Dermis blood vessel endothelial cell (primary cell): ENCODE results near the gene FERMT3. TPM values are rescaled to one million over a fixed set of nuclear protein-coding genes. Genes with fewer than 3 reads are reported as not detected.
"Not testable (repeated sequence)": the region's sequence is repeated elsewhere in the genome, so short reads cannot be mapped to it uniquely, and the experiment has no call there.

Source experiments
- DNase-seq: peaks from one replicate; pipeline ENCODE4 v3.0.0; 2010
- total RNA-seq: library from RNA; depleted of rRNA; stranded (reverse); fragments of >200 nt; gene quantifications from 2 replicates; pipeline ENCODE4 v1.2.3, GENCODE V29; 2014

FERMT3 gene
- 6.5 and 26.5 TPM in 2 replicates for total RNA-seq

- peak; percentile 33 for DNase-seq
Observed at GRCh38 chr11:64206457-64207255, at the start of gene FERMT3. FERMT3 (plus strand) TSS chr11:64206721; CDS start chr11:64207365, 644 bp downstream.

- DNase-seq = no peak
Observed at GRCh38 chr11:64157631-64158394, 48.7 kb upstream of the FERMT3 start.

GRCh38 chr11:64161037-64161436, 45.5 kb upstream of the FERMT3 start:
- DNase-seq = no peak

- DNase-seq = not testable (repeated sequence)
Observed at GRCh38 chr11:64162769-64163168, 43.8 kb upstream of the FERMT3 start.

- DNase-seq = no peak
Observed at GRCh38 chr11:64163951-64164350, 42.6 kb upstream of the FERMT3 start.

GRCh38 chr11:64164392-64165312, 41.9 kb upstream of the FERMT3 start:
- peak; percentile 18 for DNase-seq

GRCh38 chr11:64165481-64165841, 41.1 kb upstream of the FERMT3 start:
- peak; percentile 49 for DNase-seq

GRCh38 chr11:64165842-64166635, 40.5 kb upstream of the FERMT3 start, which contains the start of gene MACROD1:
MACROD1 (minus strand) TSS chr11:64166113; CDS start chr11:64165994, 119 bp downstream.
- DNase-seq = peak; percentile 88

GRCh38 chr11:64170419-64170818, 36.1 kb upstream of the FERMT3 start:
- DNase-seq = no peak

GRCh38 chr11:64173616-64174355, 32.7 kb upstream of the FERMT3 start:
- no peak for DNase-seq

- DNase-seq = no peak
Observed at GRCh38 chr11:64176751-64177150, 29.8 kb upstream of the FERMT3 start.

- DNase-seq = no peak
Observed at GRCh38 chr11:64178203-64178602, 28.3 kb upstream of the FERMT3 start.

- DNase-seq = no peak
Observed at GRCh38 chr11:64178951-64179639, 27.4 kb upstream of the FERMT3 start.

GRCh38 chr11:64180891-64181290, 25.6 kb upstream of the FERMT3 start:
- DNase-seq = no peak

- DNase-seq = peak; percentile 97
Observed at GRCh38 chr11:64181506-64182411, 24.8 kb upstream of the FERMT3 start.

- DNase-seq = no peak
Observed at GRCh38 chr11:64183890-64184289, 22.6 kb upstream of the FERMT3 start.

- DNase-seq = peak; percentile 93
Observed at GRCh38 chr11:64185175-64185692, 21.3 kb upstream of the FERMT3 start.

GRCh38 chr11:64185693-64186491, 20.6 kb upstream of the FERMT3 start, which contains the start of gene STIP1:
STIP1 (plus strand) TSS chr11:64186171; CDS start chr11:64186262, 91 bp downstream.
- DNase-seq = peak; percentile 100
